ENCODE data around the gene NHERF1. TPM values are rescaled to one million over a fixed set of nuclear protein-coding genes. Genes with fewer than 3 reads are reported as not detected.

The NHERF1 gene
- total and polyA plus RNA-seq, 2 donors (not counting 3 experiments of a cell fraction or from before 2014, with no cell fraction given): 24.4 to 26.9 TPM

DNA sequence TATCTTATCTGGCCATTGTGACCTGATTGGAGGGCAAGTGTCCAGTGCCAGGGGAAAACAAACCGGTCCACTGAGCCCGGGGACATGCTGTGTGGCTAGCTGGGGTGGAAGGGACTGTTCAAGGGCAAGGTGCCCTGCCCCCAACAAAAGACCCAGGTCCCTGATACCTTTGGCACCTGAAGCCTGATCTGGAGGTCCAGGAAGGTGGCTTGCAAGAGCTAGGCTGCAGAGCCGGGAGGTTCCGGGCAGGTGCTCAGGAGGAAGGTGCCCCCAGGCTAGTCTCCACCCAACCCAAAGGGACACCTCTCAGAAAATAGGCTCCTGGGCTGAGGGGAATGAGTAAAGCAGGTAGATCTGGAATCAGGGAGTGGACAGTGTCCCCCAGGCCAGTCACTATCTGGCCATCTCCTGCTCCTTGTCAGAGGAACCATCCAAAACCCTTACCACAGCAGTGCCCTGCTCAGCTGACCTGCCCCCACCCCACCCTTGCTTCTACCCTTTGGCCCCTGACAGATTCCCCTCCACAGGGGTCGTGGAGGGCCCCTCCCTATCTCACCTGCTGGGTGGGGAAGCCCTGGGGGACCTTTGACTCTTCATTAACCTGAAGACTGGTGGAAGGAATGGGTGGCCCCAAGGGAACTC is 21.5 kb downstream of the NHERF1 start:
- FAIRE-seq (no peak), DNase-seq (ENCODE audit: low read depth, low spot score) (no peak)
- no peak overlapping the region for H3K4me2 ChIP-seq (ENCODE audit: insufficient read depth, low read length)
- H3K27ac ChIP-seq (ENCODE audit: insufficient read depth, low read depth, low read length): no peak overlapping the region
- no peaks in the 10 kb centered on the region for H3K9me1 ChIP-seq (replicated peaks; ENCODE audit: control insufficient read depth, extremely low read depth, insufficient read depth, low read length)
- POLR2A ChIA-PET: interaction anchor here (0.9 kb wide), 1 partner anchor 9 kb away, joined by 3 read pairs; no protein-coding TSS in a partner anchor
- dilution Hi-C loops (cut with MboI; ENCODE audit: extremely low pct_ligation_motif_present, low sequenced_read_pairs) (no loop called here), intact Hi-C loops (cut with micrococcal nuclease) (loop anchor here (1.0 kb wide), 3 partner anchors 22 to 113 kb away; partner anchors contain the start of gene NHERF1)
- no peaks in the 10 kb centered on the region for H4K20me1 ChIP-seq (replicated peaks; ENCODE audit: control insufficient read depth, extremely low read depth, insufficient read depth, low read length)
- H3K4me1 ChIP-seq (ENCODE audit: control insufficient read depth, extremely low read depth, insufficient read depth, low read length): no peaks in the 10 kb centered on the region
- CTCF ChIA-PET: interaction anchor here (1.1 to 4.1 kb wide), 13 partner anchors 9 to 113 kb away, joined by 3 to 84 read pairs (median 6); no protein-coding TSS in a partner anchor
- BruUV-seq (replicated peaks): no TSS peak
- peaks cover 2% of the 10 kb centered on the region for H3K79me2 ChIP-seq (ENCODE audit: control insufficient read depth, insufficient read depth, low read length)
- H3K36me3 ChIP-seq (ENCODE audit: control insufficient read depth in 2 of 2, extremely low read depth in 1 of 2, insufficient read depth in 2 of 2, low read length in 2 of 2): peaks cover 3 to 32% of the 10 kb centered on the region in 2 experiments
- peak; percentile 4 for TF ChIP-seq POLR2AphosphoS5 (IDR thresholded peaks at IDR 0.05; ENCODE audit: insufficient read depth, low read depth, low read length)
- no peak for TF ChIP-seq FOS (IDR thresholded peaks at IDR 0.05; ENCODE audit: borderline replicate concordance, insufficient read depth, low read length)
- no peak for TF ChIP-seq POLR2A (IDR thresholded peaks at IDR 0.05; ENCODE audit: low read depth, low read length)
- no peak for TF ChIP-seq GATA2 (IDR thresholded peaks at IDR 0.05; ENCODE audit: insufficient read depth, insufficient read length, low read depth, low read length)
- TF ChIP-seq JUN (IDR thresholded peaks at IDR 0.05; ENCODE audit: borderline replicate concordance, insufficient read depth, insufficient read length, low read depth): no peak
- TF ChIP-seq MYC (IDR thresholded peaks at IDR 0.05; ENCODE audit: low read depth, low read length): no peak
- TF ChIP-seq, protein P1, sequence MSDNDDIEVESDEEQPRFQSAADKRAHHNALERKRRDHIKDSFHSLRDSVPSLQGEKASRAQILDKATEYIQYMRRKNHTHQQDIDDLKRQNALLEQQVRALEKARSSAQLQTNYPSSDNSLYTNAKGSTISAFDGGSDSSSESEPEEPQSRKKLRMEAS (IDR thresholded peaks at IDR 0.05; ENCODE audit: insufficient read depth, insufficient read length): no peak
- TF ChIP-seq, protein P2, sequence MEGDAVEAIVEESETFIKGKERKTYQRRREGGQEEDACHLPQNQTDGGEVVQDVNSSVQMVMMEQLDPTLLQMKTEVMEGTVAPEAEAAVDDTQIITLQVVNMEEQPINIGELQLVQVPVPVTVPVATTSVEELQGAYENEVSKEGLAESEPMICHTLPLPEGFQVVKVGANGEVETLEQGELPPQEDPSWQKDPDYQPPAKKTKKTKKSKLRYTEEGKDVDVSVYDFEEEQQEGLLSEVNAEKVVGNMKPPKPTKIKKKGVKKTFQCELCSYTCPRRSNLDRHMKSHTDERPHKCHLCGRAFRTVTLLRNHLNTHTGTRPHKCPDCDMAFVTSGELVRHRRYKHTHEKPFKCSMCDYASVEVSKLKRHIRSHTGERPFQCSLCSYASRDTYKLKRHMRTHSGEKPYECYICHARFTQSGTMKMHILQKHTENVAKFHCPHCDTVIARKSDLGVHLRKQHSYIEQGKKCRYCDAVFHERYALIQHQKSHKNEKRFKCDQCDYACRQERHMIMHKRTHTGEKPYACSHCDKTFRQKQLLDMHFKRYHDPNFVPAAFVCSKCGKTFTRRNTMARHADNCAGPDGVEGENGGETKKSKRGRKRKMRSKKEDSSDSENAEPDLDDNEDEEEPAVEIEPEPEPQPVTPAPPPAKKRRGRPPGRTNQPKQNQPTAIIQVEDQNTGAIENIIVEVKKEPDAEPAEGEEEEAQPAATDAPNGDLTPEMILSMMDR (IDR thresholded peaks at IDR 0.05; ENCODE audit: extremely low read depth in 1 of 2, insufficient read depth in 1 of 2, low read depth in 1 of 2, low read length in 2 of 2): no peak
- H3K9ac ChIP-seq (replicated peaks; ENCODE audit: extremely low read depth, insufficient read depth, low read length): no peak overlapping the region
- H3K4me3 ChIP-seq (replicated peaks in 1 of 3; ENCODE audit: insufficient read depth in 1 of 3, low read depth in 1 of 3, low read length in 3 of 3): no peak overlapping the region
- no peaks in the 10 kb centered on the region for H3K9me3 ChIP-seq (replicated peaks; ENCODE audit: control insufficient read depth, insufficient read depth, low read length)
- no peak overlapping the region for H2AFZ ChIP-seq (ENCODE audit: low read depth, low read length)
- H3K27me3 ChIP-seq (ENCODE audit: control insufficient read depth in 2 of 2, insufficient read depth in 2 of 2, low read length in 2 of 2): no peaks in the 10 kb centered on the region
